OCI-M2 (cell line): ENCODE results near the gene IGDCC3.
"Not testable (repeated sequence)": the region's sequence is repeated elsewhere in the genome, so short reads cannot be mapped to it uniquely, and the experiment has no call there.

Experiments
- DNase-seq: peaks from one replicate; lab custom pipeline; 2025; ENCODE audit not compliant: unreplicated experiment; lab: John Stamatoyannopoulos, UW

The IGDCC3 gene

DNA sequence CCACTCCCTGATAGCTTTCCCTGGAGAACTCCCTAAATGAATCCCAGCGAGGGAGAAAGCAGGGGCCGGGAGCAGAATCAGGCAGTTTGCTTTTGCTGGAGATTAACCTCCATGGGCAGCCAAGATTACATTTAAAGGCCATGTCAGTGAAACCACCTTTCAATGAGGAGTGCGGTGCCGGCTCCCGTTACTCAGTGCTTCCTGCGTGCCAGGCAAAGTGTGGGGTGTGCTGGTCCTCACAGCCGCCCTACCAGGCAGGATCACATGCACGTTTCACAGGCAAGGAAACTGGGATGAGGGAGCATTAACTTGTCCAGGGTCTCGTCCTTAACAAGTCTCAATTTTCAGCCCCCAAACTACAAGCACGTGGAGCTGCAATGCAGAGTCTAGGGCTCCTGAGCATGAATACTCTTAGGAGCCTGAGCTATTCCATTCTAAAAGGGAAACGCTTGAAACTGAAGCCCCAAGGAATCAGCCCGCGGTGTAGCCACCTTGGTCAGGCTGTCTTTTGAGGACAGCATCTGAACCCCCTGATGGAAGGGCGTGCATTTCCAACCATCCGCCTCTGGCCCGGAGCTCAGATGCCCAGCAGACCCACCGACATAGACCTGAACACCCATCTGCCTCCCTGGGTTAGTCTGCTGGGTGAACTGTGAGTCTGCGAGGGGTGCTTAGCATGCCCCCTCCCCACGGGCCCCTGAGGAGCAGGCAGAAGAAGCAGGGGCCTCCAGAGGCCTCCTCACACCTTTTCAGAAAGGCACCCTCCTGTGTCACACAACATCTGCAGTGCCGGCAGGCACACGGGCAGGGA, 5.6 kb downstream of the IGDCC3 start:
- no peak for DNase-seq

- no peak for DNase-seq
Measured at GRCh38 chr15:65370885-65371284, 6.9 kb downstream of the IGDCC3 start.

DNA sequence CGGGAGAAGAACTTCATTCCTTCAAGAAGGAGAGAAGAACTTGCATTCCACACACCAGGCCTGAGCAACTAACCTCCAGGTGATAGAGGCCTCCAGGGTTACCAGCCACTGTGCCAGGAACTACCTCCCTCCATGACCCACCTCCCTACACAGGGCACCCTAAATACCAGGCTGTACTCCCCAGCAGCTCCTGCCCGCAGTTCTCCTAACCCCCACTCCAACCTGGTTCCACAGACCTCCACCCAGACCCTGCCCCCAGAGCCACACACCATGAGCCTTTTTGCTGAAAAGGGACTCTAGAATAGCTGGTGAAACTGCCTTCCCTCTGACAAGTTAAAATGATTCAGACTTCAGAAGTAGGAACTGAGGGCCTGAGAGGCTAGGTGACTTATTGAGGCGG, 8.2 kb downstream of the IGDCC3 start:
- DNase-seq: no peak

DNA sequence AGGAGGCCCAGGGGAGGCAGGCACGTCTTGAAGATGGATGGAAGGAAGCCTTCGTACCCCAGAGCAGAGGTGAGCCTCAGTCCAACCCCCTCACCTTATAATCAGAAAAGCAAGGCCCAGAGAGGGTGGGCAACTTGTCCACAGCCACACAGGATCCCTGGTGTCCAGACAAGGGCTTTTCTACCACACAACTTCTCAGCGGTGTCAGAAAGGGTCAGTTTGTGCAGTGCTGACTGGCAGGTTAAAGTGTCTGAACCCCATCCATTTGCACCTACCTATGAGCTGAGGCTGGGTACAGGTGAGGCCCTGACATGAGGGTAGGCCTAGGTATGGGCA, 8.6 kb downstream of the IGDCC3 start:
- no peak for DNase-seq

DNA sequence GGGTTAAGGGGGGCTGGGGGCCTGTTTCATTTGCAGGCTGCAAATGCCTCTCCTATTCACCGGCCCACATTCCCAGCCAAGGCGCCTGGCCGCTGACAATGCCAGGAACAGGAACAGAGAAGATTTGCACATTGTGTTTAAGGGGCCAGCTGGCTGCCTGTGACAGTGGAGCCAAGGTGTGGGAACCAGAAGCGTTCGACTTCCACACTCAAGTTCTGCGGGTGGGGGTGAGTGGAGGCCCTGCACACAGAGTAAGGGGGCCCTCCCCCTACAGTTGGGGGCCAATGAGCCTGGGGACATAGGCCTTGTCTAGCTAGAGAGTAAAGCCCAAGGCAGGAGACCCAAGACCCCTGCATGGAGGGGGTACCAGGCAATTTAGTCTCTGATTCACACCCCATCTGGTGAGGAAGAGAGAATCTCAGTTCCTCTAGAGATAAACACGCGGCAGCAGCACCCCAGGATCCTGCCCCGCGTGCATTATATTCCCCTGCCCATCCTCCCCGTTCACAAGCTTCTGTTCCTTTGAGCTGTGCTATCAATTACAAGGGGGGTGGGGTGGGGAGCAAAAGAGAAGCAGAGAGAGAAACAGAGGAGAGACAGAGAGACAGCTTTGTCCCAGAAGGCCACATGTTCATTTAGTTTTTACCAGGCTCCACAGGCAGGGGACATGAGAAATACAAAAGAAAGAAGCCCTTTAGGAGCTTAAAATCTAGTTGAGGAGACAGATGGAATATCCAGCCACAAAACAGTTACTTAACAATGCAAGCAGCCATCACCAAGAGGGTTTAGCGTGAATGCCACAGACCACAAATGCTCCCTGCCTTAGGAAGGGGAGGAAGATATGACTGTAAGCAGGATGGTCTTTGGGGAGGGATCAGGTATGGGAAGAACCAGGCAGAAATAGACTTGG, 9.2 kb downstream of the IGDCC3 start:
- DNase-seq: no peak

DNA sequence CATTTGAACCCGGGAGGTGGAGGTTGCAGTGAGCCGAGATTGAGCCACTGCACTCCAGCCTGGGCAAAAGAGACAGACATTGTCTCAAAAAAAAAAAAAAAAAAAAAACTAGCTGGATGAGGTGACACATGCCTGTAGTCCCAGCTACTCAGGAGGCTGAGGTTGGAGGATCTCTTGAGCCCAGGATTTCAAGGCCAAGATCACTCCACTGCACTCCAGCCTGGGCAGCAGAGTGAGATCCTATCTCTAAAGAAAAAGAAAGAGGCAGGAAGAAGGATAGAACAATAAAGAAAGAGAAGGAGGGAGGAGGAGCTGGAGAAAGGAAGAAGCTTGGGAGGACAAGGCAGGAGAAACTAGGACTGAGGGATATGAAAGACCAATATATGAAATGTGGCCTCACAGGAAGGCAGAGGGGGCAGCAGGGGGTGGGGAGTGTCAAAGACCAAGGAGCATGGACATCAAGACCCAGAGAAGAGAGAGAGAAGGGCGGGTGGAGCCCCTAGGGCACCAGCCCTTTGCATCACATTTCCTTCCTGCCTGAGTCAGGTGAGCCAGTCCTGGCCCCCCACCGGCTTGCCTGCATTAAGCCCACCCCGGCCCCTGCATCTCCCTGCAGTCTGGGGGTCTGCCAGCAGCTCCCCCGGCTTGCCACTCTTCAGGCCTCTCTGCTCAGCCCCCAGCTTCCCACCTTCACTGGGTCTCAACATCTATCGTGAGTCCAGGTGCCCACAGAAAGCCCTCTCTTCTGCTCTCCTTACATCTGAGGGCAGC, 11.5 kb downstream of the IGDCC3 start:
- DNase-seq: no peak

DNA sequence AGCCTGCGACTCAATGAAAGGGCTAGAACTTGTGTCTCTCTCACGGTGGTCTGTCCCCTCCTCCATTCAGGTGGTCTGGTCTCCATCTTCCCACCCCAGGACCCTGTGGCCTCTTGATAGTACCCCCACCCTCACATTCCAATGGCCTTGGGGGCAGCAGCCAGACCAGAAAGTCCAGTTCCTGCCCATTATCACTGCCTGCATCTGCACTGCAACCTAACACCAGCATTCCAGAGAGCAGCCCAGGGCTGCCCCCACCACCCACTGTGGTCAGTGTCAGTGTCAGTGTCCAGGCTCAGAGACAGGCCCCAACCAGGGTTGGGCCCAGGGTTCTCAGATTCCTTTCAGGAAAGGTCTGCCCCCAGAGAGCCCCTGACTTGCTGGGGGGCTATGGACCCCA, 12.6 kb downstream of the IGDCC3 start:
- no peak for DNase-seq

DNA sequence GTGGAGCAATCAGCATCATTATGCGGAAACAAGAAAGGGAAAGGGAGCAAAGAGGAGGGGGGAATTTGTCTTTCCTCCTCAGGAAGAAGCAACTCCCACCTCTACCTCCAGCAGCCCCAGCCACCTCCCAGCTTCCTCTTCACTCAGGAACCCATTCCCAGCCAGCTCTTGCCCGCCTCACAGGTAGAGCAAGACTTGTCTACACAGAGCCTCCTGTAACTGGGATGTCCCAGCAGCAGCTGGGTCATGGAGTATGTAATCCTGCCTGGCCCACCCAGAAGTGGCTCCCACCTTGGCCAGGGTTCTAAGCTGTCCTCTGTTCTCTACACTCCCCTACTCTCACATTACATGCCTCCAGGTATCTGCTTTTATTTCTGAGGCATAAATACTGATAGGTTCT, 14.0 kb downstream of the IGDCC3 start:
- DNase-seq: no peak

GRCh38 chr15:65363306-65363705, 14.5 kb downstream of the IGDCC3 start:
- DNase-seq: no peak

GRCh38 chr15:65362491-65362890, 15.3 kb downstream of the IGDCC3 start:
- DNase-seq: no peak

- DNase-seq: no peak
Measured at GRCh38 chr15:65361708-65362459, 15.9 kb downstream of the IGDCC3 start.

DNA sequence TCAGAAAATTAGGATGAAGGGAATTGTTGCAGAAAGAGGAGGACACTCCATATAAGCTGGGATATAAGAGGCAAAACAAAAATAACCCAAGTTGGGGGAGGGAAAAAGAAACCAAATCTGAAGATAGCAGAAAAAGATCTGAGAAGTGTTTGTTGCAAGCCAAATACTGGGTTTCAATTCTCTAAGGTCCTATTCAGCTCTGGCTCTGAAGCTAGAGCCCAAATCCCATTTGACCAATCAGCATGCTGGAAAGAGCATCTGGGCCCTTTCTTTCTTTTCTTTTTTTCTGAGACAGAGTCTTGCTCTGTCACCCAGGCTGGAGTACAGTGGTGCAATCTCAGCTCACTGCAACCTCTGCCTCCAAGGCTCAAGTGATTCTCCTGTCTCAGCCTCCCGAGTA, 17.3 kb downstream of the IGDCC3 start:
- DNase-seq: no peak

DNA sequence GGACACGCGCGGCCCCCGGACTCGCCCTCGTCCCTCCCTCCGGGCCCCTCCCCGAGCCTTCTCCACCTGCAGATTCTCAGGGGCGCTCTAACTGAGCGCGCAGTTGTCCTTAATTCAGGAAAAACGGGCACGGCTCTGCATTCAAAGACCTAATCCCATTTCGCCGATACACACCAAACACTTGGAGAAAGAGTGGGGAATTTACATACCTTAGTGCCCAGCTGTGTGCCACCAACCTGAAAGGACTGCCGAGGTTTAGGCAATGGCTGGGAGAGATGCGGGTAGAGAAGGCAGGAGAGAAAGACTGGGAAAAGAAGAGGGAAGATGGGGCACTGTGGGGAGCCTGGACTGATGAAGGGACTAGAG, 21.8 kb downstream of the IGDCC3 start:
- DNase-seq: no peak

DNA sequence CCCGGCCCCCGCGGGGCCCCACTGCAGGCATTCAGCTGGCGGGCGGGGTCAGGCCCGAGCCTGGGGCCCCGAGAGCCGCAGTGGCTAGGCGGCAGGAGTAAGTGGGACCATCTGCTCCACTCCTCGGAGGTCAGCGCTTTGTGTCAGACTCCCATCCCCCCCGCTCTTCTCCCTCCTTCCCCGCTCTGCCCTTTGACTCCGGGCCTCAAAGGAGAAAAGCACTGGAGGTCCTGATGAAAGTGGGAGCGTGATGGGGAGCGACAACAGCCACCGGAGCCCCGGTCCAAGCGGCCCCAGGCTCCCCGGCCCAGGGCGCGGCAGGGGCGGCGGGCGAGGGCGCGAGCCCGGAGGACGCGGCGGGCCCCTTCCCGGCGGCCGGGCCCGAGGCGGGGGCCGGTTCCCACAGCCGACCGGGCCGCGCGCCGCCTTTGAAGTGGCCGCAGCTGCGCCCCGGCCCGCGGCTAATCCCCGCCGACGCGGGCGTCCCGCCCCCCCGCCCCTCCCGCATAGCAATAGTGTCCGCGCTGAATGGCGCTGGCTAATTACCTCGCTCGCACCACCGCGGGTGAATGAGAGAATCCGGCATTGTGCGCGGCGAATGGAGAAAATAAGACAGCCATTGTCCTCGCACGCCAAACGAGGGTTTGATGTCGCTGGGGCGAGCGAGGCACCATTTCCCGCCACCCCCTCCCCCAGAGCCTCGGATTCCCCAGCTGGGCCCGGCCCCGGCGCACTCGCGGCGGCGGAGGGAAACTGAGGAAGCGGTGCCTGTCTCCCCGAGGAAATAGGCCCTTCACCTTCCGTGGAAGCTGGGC, 22.4 kb downstream of the IGDCC3 start:
- DNase-seq: no peak

DNA sequence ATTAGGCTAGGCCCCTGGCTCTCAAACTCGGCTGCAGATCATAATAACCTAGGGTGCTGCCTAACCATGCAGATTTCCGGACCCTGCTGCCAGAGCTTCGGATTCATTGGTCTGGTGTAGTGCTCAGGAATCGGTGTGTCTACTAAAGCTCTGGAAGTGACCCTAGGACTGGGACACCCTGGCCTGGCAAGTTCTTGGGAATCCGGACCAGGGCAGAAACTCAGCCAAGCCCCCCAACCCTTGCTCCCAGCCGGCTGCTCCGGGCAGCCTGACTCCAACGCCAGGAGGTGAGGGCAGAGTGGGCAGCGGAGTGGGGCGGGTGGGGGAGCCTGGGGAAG, 23.0 kb downstream of the IGDCC3 start:
- no peak for DNase-seq

- not testable (repeated sequence) for DNase-seq
Measured at GRCh38 chr15:65351972-65352371, 25.8 kb downstream of the IGDCC3 start.

GRCh38 chr15:65349338-65349737, 28.5 kb downstream of the IGDCC3 start:
- DNase-seq: no peak

GRCh38 chr15:65347756-65348155, 30.0 kb downstream of the IGDCC3 start:
- not testable (repeated sequence) for DNase-seq

DNA sequence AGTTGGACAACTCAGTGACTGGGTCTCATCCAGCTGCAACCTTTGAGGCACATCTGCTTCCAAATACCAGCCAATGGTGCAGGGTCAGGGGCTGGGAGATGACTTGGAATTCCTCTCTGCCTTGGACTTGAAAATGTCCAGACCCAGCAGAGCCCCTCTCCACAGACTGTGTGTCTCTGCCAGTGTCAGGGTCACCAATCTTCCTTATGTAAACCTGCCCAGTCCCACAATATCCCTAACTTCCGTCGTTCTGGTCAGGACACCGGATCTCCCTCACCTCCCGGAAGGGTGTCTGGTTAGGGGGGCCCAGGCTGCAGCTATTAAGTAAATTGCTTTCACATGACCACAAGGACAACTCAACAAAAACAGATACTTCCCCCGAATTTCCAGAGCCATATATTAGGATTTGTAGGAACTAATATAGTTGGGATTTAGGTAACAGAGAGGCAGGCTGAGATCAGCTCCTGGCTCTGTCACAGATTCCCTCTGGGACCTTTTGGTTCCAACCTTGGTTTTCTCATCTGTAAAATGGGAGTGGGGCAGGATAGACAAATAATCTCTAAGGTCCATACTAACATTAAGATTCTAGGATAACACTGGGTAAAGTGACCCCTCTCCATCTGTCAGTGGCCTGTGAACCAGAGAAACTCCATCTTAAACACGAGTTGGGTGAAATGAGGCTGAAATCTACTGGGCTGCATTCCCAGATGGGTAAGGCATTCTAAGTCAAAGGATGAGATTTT, 30.8 kb downstream of the IGDCC3 start:
- DNase-seq: no peak

DNA sequence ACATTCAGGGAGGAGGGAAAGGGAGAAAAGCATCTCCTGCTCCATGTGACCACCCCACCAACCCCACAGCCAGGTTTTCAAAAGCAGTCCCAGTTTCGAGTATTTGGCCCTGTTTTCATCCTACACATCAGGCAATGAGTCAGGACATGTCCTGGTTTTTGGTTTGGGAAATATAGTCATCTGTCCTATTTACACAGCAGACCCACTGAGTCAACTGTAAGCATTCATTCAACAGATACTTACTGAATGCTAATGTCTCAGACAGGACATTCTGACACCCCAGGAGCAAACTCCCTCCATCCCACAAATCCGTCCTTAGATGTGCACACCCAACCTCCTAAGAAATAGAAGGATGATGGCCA, 32.9 kb downstream of the IGDCC3 start:
- no peak for DNase-seq
